ENCODE results near the gene PLGLB1.
"Not testable (repeated sequence)": the region's sequence is repeated elsewhere in the genome, so short reads cannot be mapped to it uniquely, and the experiment has no call there.

PLGLB1 gene

GRCh38 chr2:87014489-87015169, 7.0 kb downstream of the PLGLB1 start:
- H3K27me3 Mint-ChIP-seq; H3K9me3 Mint-ChIP-seq; H3K36me3 Mint-ChIP-seq (ENCODE audit: low read depth); H3K4me3 Mint-ChIP-seq; intact Hi-C loops (cut with micrococcal nuclease); H3K27ac Mint-ChIP-seq; H3K4me1 Mint-ChIP-seq (ENCODE audit: low read depth): not testable (repeated sequence)

GRCh38 chr2:87004398-87004797, 17.2 kb downstream of the PLGLB1 start:
- H3K36me3 Mint-ChIP-seq (ENCODE audit: low read depth); H3K27me3 Mint-ChIP-seq; H3K9me3 Mint-ChIP-seq; H3K27ac Mint-ChIP-seq; H3K4me3 Mint-ChIP-seq; intact Hi-C loops (cut with micrococcal nuclease); H3K4me1 Mint-ChIP-seq (ENCODE audit: low read depth): not testable (repeated sequence)

Measured in dendritic cell treated with granulocyte-macrophage colony-stimulating factor and Interleukin-4, amounts not matched to agents 40 ng/mL and 50 ng/mL, for 4 days (primary cell).